Natural killer cell (primary cell): ENCODE measurements around the gene GFRA1. TPM values are rescaled to one million over a fixed set of nuclear protein-coding genes. Genes with fewer than 3 reads are reported as not detected.

Experiments
- ATAC-seq, 3 donors: fragments of 150-1000 bp in 2 of 3; fragments of 200-7000 bp in 1 of 3; cut with Tn5 transposase; 1 replicate in 1 of 3; 2 replicates in 2 of 3; pipeline ENCODE4 v1.10.0; 2021; ENCODE audit warnings: mild to moderate bottlenecking in 2 of 3, moderate library complexity in 2 of 3
- DNase-seq, 2 donors: peaks; one replicate each; pipeline versions ENCODE4 v3.0.0 to v3.0.0-alpha.2; 2013 to 2021; ENCODE audit warnings: mixed read lengths in 1 of 2
- H3K27ac ChIP-seq: one replicate; pipeline ENCODE4 v1.5.1; 2013; ENCODE audit warnings: mild to moderate bottlenecking, low read length
- H3K27me3 ChIP-seq: one replicate; pipeline ENCODE4 v1.6.1; 2013; ENCODE audit warnings: low read length; ENCODE audit not compliant: control insufficient read depth, insufficient read depth
- H3K36me3 ChIP-seq: one replicate; pipeline ENCODE4 v1.6.1; 2013; ENCODE audit warnings: low read length; ENCODE audit not compliant: control insufficient read depth, insufficient read depth
- H3K4me1 ChIP-seq: one replicate; pipeline ENCODE4 v1.6.1; 2013; ENCODE audit warnings: low read length; ENCODE audit not compliant: control insufficient read depth, insufficient read depth
- H3K4me3 ChIP-seq: one replicate; pipeline ENCODE4 v1.5.1; 2013; ENCODE audit warnings: low read length
- H3K9me3 ChIP-seq: one replicate; pipeline ENCODE4 v1.6.1; 2013; ENCODE audit warnings: low read length; ENCODE audit not compliant: control insufficient read depth, insufficient read depth
- H3K27ac Mint-ChIP-seq, 2 donors: one replicate each; pipeline ENCODE4 v1.8.0; 2022; ENCODE audit warnings: mild to moderate bottlenecking in 2 of 2, mixed read lengths in 2 of 2, moderate library complexity in 1 of 2
- H3K27me3 Mint-ChIP-seq, 2 donors: one replicate each; pipeline ENCODE4 v1.8.0; 2022; ENCODE audit warnings: low read depth in 2 of 2, mixed read lengths in 2 of 2
- H3K36me3 Mint-ChIP-seq: one replicate; pipeline ENCODE4 v1.8.0; 2022; ENCODE audit warnings: mixed read lengths
- H3K4me1 Mint-ChIP-seq, 2 donors: one replicate each; pipeline ENCODE4 v1.8.0; 2022; ENCODE audit warnings: mixed read lengths in 2 of 2
- H3K4me3 Mint-ChIP-seq: one replicate; pipeline ENCODE4 v1.8.0; 2022; ENCODE audit warnings: mild to moderate bottlenecking, moderate library complexity, mixed read lengths
- H3K9me3 Mint-ChIP-seq, 2 donors: one replicate each; pipeline ENCODE4 v1.8.0; 2022; ENCODE audit warnings: mixed read lengths in 2 of 2
- WGBS: methylation state at CpG from one replicate; pipeline ENCODE4 v1.1.7; 2013; ENCODE audit warnings: missing lambda C conversion rate; ENCODE audit not compliant: insufficient coverage; 5-methylcytosine and 5-hydroxymethylcytosine counted together
- intact Hi-C: fragments of 100-400 bp; cut with micrococcal nuclease; formaldehyde crosslinking; loops from one replicate; pipeline ENCODE4 v1.14.2; 2022
- total RNA-seq, 4 donors: library from RNA; stranded (reverse); fragments of 120-200 nt in 1 of 4; gene quantifications; one replicate each; pipeline versions ENCODE4 v1.2.3 to v1.2.4, GENCODE V29; 2013 to 2022
- TF ChIP-seq, protein P1 (sequence below): fragments of 200-600 bp; IDR thresholded peaks from one replicate; pipeline ENCODE4 v1.8.0; 2022; ENCODE audit warnings: antibody characterized with exemption

The GFRA1 gene
- total RNA-seq, 3 donors from 2014 or later (not counting 1 experiment from before 2014, with no cell fraction given): not detected

DNA sequence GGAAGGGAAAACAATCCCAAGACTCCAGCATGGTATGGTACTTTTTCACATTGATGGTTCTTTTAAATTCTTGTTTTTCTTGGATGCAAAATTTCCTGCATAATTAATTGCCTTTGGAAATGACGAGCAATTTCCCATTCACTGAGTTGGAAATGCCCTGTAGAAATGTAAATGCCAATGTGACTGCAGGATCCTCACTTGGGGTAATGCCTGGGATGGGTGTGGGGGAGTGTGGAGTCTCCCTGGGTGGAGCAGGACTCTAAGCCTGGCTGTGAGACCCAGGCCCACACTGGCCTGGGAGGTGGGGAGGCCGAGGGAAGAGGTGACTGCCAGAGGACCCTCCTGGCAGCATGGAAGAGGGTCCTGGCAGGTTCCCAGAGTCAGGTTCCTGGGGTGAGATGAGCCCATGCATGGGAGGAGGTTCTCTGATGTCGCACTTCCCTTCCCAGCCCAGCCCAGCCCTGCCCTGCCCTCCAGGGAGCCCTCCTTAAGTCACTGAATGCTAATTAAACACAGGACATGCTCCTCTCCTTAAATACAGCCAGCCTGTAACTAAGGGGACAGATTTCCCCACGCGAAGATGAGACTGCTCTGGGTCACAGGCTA, 157.9 kb downstream of the GFRA1 start:
- Mint-ChIP-seq H3K4me3 (no peak overlapping the region), H3K27ac (no peak overlapping the region), H3K27me3 (no peaks in the 10 kb centered on the region), H3K36me3 (no peaks in the 10 kb centered on the region), H3K9me3 (peaks cover 3 to 9% of the 10 kb centered on the region in 2 donors), H3K4me1 (no peaks in the 10 kb centered on the region)
- Histone ChIP-seq H3K27me3 (no peaks in the 10 kb centered on the region), H3K36me3 (no peaks in the 10 kb centered on the region), H3K4me3 (no peak overlapping the region), H3K4me1 (no peaks in the 10 kb centered on the region), H3K9me3 (peaks cover 5% of the 10 kb centered on the region), H3K27ac (no peak overlapping the region)
- ATAC-seq (no peak), DNase-seq (no peak)
- TF ChIP-seq, protein P1, sequence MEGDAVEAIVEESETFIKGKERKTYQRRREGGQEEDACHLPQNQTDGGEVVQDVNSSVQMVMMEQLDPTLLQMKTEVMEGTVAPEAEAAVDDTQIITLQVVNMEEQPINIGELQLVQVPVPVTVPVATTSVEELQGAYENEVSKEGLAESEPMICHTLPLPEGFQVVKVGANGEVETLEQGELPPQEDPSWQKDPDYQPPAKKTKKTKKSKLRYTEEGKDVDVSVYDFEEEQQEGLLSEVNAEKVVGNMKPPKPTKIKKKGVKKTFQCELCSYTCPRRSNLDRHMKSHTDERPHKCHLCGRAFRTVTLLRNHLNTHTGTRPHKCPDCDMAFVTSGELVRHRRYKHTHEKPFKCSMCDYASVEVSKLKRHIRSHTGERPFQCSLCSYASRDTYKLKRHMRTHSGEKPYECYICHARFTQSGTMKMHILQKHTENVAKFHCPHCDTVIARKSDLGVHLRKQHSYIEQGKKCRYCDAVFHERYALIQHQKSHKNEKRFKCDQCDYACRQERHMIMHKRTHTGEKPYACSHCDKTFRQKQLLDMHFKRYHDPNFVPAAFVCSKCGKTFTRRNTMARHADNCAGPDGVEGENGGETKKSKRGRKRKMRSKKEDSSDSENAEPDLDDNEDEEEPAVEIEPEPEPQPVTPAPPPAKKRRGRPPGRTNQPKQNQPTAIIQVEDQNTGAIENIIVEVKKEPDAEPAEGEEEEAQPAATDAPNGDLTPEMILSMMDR: no peak
- 63% methylated on average over 5 of the region's 5 CpGs for WGBS
- intact Hi-C loops: no loop called here

DNA sequence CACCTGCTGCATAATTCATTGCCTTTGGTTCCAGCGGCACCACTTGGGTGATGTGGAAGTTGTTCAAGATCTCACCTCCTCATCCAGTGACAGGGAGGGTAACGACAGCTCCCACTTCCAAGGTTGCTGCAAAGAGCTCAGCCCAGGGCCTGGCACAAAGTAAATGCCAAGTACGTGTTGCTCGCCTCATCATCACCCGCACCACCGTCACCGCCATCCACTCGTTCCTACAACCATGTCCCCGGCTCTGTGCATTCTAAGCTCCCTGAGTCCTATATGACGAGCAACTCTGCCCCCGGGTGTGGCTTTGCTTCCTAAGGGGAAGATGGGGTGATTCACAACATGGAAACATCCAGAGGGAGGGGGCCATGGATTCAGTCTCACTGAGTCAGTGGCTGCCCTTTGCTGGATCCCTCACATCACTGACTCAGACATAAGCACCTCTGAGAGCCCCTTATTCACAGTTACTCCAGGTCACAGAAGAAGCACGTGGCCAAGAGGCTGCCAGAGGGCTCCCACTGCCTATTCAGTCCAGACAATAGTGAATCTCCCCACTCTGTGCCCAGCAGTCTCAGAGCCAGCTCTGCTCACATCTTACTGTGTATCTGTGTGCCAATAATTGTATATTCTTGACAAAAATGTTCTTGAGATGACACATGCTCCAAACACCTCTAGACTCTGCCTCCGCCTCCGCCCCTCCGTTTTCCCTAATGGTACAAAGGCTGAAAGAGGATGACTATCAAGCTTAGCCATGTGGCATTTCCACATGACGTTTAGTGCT, 159.1 kb downstream of the GFRA1 start:
- no peaks in the 10 kb centered on the region for H3K36me3 Mint-ChIP-seq
- no peak overlapping the region for H3K27ac Mint-ChIP-seq
- intact Hi-C loops: no loop called here
- H3K4me3 Mint-ChIP-seq: no peak overlapping the region
- H3K4me1 Mint-ChIP-seq: no peaks in the 10 kb centered on the region
- no peaks in the 10 kb centered on the region for H3K27me3 ChIP-seq
- no peak overlapping the region for H3K27ac ChIP-seq
- no peaks in the 10 kb centered on the region for H3K4me1 ChIP-seq
- H3K4me3 ChIP-seq: no peak overlapping the region
- peaks cover 3% of the 10 kb centered on the region for H3K9me3 ChIP-seq
- H3K36me3 ChIP-seq: no peaks in the 10 kb centered on the region
- peaks cover 3 to 9% of the 10 kb centered on the region in 2 donors for H3K9me3 Mint-ChIP-seq
- DNase-seq (no peak), ATAC-seq (peak in 1 of 3 donors; percentile 7)
- TF ChIP-seq, protein P1: no peak
- no peaks in the 10 kb centered on the region for H3K27me3 Mint-ChIP-seq
- 89% methylated on average over 15 of the region's 16 CpGs for WGBS

DNA sequence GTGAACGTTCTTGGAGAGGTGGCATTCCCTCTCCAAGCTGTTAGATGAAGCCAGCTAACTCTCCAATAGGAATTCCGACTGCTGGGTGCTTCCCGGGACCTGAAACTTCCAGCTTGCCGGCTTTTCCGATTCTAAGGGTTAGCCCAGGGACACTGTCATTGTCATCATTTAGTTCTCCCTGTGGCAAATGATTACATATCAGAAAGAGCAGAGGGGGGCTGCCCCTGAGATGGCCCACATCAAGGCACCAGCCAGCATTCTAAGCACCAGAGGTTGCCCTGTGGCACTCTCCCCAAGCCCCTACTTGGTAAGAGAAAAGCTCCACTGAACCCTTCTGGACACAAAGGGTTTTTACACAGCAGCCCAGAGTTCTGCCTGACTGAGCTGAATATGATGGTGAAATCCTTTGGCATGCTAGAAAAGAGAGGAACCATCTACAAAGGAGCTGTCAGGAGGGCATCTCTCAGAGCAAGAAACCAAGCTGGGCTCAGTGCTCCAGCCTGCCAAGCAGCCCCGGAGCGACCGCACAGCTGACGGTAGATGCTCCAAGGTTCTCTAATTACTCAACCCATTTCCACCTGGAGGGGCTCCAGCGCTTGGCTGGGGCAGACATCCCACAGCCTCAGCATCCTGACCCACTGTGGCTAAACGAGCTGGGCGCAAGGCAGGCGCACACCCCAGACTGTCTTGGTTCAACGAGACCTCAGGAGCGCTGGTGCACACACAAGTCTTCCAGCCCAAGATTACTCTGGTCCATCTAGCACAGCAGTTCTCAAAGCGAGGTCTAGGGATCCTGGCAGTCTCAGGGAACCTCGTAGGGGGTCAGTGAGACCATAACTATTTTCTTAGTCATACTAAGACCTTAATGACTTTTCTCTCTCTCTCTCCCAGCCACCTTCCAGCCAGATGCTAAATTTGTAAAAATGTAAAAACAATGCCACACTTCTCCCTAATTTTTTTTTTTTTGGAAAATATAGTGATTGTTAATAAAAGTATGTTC, 160.5 kb downstream of the GFRA1 start:
- Histone ChIP-seq H3K4me3 (no peak overlapping the region), H3K27me3 (no peaks in the 10 kb centered on the region), H3K27ac (no peak overlapping the region), H3K4me1 (no peaks in the 10 kb centered on the region), H3K36me3 (no peaks in the 10 kb centered on the region), H3K9me3 (no peaks in the 10 kb centered on the region)
- TF ChIP-seq, protein P1: no peak
- Mint-ChIP-seq H3K9me3 (peaks cover 0 to 1% of the 10 kb centered on the region in 2 donors), H3K4me1 (no peaks in the 10 kb centered on the region), H3K27ac (no peak overlapping the region), H3K4me3 (no peak overlapping the region), H3K36me3 (no peaks in the 10 kb centered on the region), H3K27me3 (no peaks in the 10 kb centered on the region)
- WGBS: 88% methylated on average over 17 of the region's 17 CpGs
- no peak for ATAC-seq
- no peak for DNase-seq
- intact Hi-C loops: no loop called here
